DMS53 treated with DMSO at 0.1 percent for 48 hours (cell line): ENCODE data around the gene IWS1.
"Not testable (repeated sequence)": the region's sequence is repeated elsewhere in the genome, so short reads cannot be mapped to it uniquely, and the experiment has no call there.

Source experiments
- DNase-seq: peaks from one replicate; lab custom pipeline; 2025; ENCODE audit not compliant: unreplicated experiment; lab: John Stamatoyannopoulos, UW

Gene IWS1

DNA sequence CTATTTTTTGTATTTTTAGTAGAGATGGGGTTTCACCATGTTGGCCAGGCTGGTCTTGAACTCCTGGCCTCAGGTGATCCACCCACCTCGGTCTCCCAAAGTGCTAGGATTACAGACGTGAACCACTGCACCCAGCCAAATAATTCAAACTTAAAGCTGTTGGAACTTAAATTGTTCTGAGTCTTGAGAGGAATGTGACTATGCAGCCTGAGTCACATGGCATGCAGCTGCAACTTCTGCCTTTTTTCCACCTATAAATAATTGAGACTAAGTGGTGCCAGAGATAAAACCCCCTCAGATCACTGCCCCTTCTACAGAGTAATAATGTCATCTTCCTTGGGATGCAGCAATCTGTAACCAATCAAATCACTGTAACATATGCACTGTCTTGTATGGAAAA is 3.1 kb upstream of the IWS1 start:
- DNase-seq, result not testable (repeated sequence)

DNA sequence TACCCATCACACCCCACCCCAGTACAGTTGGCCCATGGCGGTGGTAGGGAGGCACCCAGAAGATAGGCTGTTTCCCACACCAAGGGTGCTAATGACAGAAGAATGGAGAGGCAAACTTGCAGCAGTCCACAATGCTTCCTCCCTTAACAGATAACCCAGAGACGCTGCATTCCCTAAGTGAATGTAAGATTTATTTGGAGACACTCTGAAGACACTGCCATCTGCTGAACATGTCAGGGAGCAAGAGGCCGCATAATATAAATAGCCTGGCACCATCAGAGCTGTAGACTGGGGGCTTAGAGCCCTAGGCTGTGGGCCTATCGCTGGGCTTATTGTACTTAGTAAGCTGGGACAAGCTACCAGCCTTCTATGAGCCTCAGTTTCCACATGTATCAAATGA is 2.2 kb upstream of the IWS1 start:
- DNase-seq, result no peak

DNA sequence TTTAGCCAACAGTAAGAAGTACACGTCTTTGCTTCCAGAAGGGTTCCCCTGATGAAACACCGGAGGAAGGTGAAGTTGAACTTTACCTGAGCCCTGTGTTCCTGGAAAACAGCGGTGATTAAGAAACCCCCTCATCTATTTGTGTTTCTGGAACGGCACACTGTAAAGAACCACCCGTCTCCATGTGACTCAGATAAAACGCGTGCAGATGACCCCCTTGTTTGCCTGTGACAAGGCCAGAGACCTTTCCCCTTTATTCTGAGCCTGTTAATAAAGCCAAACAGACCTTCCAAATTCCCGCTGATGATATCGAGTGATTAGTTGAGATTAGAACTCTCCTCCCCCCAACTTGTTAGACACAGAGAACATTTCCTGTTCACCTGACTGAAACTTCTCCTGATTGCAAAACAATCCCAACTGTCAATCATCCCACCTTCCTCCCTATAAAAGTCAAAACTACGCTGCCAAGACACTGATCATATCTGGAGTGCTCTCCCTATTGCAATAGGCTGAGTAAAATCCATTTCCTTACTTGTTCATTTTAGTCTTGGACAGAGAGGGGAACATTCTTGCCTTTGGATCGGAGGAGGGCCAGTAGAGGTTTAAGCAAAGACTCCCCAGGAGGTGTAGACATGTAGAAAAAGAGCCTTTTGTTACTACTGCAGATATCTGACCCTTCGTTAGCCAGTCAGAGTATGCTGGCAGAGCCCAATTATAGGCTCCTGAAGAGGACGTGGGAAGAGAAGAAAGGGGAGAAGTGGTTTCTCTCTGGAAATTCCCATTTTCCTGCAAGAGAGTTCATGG is 914 bp upstream of the IWS1 start:
- no peak for DNase-seq

DNA sequence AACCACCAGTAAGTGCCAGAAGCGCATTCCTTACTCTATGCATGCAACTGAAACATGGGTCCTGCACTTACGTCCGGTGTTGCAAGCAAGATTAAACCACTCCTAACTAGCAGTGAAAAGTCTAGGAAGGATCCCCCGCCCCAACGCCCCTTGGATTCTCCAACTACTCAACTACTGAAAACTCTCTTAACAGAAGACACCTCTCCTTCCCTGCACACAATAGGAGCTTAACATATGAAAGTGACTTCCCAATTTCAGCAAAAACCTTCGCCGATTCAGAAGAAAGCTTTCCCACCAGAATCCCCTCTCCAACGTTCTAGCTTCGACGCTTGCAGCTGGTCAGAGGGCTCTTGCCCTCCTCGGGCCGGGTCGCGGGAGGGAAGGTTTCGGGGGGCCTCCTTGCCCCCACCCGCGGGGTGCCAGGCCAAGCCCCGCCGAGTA is 578 bp downstream of the IWS1 start:
- DNase-seq, result peak; percentile 11

DNA sequence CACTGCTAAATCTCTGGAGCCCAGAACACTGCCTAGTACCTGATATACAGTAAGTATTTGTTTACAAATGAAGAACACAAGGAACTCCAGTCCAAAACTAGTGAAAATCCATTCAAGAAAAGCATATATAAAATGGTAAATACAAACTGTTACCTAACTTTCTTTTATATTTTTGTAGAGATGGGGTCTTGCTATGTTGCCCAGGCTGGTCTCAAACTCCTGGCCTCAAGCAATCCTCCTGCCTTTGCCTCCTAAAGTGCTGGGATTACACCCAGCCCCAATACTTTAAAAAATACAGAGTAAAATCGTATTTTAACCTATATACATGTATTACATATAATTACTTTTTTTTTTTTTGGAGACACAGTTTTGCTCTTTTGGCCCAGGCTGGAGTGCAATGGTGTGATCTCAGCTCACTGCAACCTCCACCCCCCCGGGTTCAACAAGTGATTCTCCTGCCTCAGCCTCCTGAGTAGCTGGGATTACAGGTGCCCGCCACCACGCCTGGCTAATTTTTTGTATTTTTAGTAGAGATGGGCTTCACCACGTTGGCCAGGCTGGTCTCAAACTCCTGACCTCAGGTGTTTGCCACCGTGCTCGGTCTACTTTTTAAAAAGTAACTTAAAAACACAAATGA is 2.0 kb downstream of the IWS1 start:
- DNase-seq, result not testable (repeated sequence)

DNA sequence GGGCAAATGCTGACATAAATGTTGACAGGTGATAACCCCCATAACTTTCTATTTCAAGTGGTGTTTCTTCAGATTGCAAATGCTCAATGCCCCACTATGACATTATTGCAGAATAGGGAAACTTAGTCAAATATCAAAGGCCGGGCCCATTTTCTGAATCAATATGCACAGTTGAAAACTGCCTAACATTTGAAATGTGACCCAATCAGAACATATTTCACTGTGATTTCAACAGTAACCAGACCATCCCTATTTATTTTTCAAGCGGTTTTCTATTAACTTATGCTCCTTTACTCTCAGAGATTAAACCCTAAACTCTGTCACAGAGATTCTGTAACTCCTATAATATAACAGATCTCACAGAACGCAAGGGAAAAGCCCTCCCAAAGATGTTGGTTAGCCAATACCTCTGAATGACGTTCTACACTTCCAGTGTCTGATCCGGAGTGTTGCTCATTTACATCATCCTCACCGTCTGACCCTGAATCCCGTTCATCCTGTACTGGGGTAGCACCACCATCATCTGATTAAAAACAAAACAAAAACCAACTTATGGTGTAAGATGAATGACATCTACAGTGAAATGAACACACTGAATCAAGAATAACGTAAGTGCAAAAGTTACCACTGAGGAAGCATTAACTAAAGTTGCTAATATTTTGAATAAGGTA is 2.9 kb downstream of the IWS1 start:
- DNase-seq, result no peak

DNA sequence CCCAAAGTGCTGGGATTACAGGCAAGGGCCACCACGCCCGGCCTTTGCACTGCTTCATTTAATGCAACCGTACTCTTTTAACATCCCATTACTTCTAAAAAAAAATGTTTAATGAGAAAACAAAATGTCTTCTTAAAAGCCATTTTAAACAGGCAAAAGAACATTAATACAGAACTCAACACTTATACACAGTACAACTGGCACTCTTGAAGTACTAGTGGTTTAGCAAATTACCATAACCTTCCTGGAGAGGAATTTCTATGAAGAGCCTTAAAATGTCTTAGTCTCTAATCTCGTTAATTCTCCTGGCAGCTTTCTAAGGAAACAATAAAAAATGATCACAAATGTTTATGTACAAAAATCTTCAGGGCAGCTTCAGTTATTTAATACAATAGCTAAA is 5.9 kb downstream of the IWS1 start:
- no peak for DNase-seq

DNA sequence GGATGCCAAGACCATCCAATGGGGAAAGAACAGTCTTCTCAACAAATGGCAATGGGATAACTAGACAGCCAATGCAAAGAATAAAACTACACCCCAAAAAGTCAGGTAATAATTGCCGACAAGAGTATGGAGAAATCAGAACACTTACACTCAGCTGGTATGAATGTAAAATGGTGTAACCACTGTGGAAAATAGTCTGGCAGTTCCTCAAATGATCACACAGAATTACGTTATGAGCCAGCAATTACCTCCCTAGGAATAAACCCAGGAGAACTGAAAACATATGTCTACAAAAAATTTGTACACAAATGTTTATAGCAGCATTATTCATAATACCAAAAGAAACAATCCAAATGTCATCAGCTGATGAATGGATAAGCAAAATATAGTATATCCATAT is 8.8 kb downstream of the IWS1 start:
- no peak for DNase-seq

DNA sequence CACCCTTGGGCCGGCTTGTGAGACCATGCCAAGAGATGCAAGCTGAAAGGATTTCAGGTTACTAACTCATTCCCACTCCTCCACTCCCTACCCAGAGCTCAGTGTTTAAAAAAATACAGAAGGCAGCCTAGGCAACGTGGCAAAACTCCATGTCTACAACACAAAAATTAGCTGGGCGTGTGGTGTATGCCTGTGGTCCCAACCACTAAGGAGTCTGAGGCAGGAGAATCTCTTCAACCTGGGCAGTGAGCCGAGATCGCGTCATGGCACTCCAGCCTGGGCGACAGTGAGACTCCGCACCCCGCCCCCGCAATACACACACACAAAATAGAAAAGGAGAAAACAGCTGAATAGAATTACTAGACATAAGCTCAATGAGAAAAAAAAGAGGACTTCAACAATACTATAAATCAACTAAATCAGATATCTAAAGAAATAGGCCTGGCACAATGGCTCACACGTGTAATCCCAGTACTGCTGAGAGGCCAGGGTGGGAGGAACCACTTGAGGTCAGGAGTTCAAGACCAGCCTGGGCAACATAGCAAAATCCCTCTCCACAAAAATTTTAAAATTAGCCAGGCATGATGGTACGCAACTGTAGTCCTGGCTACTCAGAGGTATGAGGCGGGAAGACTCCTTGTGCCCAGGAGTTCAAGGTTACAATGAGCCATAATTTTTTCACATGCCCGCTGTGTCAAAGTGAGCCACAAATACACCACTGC is 10.1 kb downstream of the IWS1 start:
- DNase-seq, result no peak

DNA sequence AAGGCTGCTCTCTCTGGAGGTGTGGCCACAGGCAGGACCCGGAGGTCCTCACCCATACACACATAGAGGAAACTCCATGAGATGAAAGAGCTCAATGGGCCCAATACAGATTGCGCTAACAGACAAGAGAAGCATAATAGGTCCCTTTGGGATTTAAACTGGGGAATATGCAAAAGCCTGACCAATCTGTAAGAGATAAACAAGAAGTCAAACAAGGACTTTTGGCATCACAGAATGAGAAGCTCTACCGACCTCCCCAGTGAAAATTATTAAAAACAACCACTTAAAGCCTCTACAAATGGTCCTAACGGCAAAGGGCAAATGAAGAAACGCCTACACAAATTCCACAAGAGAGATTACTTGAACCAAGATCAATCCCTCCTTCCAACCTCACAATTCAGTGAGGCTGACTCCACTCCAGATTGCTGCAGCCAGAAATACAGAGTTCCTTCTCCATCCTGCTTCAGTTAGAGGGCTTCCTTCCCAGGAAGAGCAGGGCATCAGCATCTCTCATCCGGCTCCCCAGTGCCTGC is 10.8 kb downstream of the IWS1 start:
- no peak for DNase-seq

DNA sequence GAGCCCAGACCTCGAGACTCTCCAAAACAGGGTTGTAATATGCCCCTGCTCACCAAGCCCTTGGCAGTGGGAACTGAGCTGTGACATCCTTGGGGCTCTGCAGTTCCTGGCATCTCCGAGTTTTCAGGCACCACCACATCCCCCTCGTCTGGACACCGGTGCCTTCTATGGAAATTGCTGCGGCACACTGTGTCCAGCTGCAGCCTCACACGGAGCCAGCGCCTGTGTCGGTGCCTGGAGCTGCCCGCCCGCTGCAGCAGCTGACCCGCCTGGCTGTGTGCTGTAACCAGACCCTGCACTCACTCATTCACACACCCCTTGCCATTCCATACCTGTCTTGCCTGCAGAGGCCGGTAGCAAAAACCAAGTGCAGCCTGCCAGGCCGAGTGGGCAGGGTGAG is 11.8 kb downstream of the IWS1 start:
- DNase-seq, result no peak

DNA sequence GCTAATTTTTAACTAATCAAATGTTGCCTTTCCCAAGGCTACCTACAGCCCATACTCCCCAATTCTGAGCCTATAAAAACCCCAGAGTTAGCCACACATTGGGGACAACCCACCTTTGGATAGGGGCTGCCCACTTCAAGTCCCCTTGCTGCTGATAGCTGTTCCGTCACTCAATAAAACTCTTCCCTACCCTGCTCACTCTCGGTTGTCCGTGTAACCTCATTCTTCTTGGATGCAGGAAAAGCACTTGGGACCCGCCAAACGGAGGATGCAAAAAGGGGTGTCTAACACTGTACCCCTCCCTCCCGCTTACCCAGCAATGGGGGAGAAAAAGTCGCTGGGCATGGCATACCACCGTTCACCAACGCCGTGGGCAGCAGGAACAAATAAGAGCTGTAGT is 12.2 kb downstream of the IWS1 start:
- DNase-seq, result no peak

DNA sequence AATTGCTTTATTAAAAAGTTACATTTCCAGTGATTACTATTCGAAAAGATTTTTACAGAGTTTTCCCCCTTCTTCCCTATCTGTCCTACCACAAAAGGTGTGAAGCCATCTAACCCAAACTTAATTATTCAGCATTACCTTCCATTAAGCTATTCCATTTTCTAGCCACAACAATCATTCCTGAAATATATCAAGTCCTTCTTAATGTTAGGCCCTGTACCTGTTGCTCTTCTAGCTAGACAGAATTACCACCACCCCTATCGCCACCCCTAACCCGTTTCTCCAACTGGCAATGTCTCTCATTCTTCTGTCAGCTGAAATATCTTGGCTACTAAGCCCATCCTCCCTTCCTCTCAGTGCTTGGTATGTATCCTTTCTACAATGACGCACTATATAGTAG is 13.9 kb downstream of the IWS1 start:
- no peak for DNase-seq

DNA sequence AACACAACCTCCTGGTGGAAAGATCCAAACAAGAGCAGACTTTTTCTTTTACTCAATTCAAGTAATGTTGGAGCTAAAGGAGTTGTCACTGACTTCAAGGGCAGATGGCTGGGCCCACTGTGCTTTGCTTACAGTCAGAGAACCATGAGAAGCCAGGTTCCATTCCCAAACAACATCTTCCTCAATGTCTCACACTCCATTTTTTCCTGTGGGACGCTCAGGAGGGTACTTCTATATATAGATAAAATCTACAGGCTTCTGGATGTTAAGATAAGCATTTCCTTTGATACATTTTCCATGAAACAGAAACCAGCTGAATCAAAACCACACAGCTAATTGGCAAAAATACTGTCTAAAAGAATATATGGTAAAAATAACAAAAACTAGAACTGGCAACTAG is 14.4 kb downstream of the IWS1 start:
- no peak for DNase-seq

DNA sequence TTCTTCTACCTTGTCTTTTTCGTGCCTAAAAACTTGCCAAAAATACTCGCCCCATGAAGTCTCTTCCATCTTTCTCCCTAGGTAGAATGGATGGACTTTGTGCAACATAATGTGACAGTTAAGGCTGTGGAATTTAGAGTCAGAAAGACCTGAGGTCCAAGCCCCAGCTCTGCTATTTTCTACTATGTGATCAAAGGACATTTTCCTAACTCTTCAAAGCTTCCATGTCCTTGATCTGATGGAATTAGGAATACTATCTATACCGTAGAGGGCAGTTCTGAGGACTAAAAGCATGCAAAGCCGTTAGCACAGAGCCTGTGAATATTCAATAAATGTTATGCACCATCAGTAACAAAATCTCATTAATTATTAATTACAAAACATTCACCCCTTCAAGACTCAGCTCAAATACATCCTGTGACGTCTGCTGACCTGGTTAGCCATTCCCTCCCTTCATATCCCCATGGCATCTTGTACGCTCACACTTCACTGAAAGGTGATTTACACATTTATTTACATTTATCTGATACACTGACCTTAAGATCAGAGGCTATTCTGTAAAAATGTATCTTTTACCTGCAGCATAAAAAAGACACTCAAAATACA is 15.1 kb downstream of the IWS1 start:
- DNase-seq, result no peak

DNA sequence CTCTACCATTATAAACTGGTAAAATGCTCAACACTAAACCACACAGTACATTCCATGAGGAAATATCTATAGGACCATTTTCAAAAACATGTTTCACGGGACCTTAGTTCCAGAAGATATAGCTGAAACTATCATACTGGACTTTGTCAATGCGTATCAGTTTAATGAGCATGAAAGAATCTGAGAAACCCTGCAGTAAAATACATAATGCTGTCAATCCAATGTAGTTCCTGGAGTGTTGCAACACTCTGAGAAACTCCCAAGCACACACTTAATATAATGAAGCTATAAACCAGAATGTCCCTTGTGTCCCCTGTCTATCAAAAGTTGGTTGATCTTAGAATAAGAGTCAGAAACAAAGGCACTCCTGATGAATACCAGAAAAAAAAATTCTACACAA is 16.2 kb downstream of the IWS1 start:
- no peak for DNase-seq

DNA sequence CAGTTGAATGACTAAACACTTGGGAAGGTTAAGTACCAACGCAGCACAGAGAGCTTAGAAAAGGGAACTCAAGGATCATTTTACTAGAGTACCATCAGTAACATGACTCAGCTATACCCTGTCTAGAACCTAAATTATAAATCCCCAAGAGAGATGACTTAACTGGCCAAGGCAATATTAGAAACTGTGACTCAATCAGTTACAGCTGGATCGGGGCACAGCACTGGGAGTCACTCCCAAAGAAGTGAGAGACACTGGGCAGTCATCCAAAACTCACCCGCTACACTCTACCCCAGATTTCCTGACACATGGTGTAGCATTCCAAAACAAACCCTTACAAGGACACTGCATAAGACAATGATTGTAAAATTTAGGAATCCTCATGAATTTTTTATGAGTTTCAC is 17.7 kb downstream of the IWS1 start:
- DNase-seq, result peak; percentile 22

DNA sequence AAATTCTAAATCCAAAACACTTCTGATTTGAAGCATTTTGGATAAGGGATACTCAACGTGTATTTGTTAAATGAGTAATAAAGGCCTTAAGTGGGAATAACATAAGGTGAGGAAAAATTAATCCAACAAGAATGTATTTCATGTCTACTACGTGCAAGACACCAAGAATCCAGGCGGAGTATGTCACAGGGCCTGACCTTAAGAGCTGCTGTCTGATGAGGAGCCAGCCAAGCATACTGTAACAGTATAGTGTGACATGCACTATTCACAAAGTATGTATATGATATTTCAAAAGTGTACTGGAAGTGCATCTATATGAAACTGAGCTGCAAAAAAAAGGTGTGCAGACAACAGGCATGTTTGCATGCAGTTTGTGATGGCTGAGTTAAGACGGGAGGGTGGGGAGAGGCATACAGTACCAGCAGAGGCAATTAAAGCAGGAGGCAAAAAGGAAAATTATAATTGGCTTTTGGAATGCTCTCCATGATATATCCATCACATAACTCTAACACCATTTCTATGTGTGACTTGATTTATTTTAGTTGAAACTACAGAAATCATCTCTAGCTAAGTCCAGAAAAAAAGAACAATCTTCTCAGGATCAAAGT is 18.2 kb downstream of the IWS1 start:
- DNase-seq, result no peak

DNA sequence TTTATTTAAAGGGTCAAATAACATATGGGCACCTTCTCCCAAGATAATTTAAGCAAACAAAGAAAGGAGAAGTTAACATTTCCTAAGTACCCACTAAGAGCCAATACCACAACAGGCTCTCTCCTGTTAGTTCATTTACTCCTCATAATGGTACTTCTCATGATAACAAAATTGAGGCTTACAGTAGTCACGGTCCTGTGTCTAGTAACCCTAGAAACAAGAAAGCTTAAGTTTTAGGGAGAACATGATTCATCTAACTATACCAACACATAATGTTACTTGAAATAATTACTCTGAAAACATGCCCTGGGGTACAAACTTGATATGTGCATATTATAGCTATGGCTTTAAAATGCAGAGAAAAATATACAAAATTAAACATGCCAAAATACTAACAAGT is 19.8 kb downstream of the IWS1 start:
- no peak for DNase-seq
